Activated CD8-positive, alpha-beta memory T cell treated with anti-CD3 and anti-CD28 coated beads for 36 hours (primary cell): ENCODE measurements around the gene FOXA1. TPM values are rescaled to one million over a fixed set of nuclear protein-coding genes. Genes with fewer than 3 reads are reported as not detected.

Experiments used
- CTCF ChIA-PET: fragments of 350-600 bp; sonication (Branson Sonifier 250); formaldehyde crosslinking; loops from one replicate; lab custom pipeline; 2021; ENCODE audit warnings: antibody characterized with exemption; lab: Charles Lee
- POLR2A ChIA-PET: fragments of 350-600 bp; sonication (Branson Sonifier 250); formaldehyde crosslinking; loops from one replicate; lab custom pipeline; 2021; ENCODE audit warnings: antibody characterized with exemption; lab: Charles Lee
- total RNA-seq, 2 experiments: library from RNA; stranded (reverse); gene quantifications; one replicate each; pipeline ENCODE4 v1.2.3, GENCODE V29; 2021

Gene FOXA1
- total RNA-seq, 2 experiments from 2014 or later: 0.15 TPM; not detected in 1

DNA sequence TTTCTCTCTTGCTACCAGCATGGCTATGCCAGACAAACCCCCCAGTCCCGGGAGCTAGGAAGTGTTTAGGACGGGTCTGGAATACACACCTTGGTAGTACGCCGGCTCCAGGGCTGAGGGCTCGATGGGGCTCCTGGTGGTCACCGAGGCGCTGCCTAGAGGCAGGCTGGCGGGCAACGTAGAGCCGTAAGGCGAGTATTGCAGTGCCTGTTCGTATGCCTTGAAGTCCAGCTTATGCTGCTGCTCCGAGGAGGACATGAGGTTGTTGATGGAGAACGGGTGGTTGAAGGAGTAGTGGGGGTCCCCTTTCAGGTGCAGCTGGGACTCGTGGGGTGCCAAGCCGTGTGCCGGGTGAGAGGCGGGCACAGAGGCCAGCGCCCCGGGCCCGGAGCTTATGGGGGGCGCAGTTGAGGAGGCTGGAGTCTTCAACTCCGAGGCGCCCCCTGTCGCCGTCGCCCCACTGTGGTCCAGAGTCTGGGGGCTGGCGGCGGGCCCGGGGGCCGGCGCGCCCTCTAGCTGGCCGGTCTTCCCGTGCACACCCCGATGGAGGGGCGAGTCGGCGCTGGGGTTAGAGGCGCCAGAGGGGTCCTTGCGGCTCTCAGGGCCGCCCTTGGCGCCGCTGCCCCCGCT, 3.6 kb downstream of the FOXA1 start:
- ChIA-PET CTCF (no interaction called here), POLR2A (no interaction called here)

DNA sequence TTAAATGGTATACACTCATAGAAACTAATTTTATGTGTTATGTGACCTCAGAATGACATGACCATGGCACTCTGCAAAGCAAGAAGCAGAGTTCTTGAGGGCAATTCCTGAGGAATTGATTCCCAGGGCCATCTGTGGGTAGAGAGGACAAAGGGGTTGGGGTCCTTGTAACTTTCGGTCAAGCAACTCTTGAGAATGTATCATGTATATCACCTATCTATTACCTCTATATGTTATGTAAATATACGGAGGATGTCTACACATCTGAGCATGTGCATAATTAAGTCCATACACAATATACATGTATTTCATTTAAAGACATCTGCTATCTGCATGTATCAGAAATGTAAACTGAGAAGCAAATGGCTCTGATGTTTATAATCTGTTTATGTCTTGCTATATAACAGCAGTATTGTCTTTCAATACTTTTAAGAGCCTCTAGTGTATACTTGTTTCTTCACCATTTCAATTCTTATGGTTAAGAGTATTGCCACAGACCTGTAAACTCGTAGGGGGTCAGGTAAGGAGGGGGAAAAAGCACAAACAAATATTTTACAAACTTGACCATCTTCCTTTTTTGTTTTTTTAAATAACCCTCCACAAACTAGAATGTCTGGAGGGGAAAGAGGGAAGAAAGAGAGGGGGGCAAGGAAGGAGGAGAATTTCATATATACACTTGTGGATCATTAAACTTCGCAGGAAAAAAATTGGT, 4.5 kb downstream of the FOXA1 start:
- CTCF ChIA-PET: no interaction called here
- POLR2A ChIA-PET: no interaction called here

DNA sequence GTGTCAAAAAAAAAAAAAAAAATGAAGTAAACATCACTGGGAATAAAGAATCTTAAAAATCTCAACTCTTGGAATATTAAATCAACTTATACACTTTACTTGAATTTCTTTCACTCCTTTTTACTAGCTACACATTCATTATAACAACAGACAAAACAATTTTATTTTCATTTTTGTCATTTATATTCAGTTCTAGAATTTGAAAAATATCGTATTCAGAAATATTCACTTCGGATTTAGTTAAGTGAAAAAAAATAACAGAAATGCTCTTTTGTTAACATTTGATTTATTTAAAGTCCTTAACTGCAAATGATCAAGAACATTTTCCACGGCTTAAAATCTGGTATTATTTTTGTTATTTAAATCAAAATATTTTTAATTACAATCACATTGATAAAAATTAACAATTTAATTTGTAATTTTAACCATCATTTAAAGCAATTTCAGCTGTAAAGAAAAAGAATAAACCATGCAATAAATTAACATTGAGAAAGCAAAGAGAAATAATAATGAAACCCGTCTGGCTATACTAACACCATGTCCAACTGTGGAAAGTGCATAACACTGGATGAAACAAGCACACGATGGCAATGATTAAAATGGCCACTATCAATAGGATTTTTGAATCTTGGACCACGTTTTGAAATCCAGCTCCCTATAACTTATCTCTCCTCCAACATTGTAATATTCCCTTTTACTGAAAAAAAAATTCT, 5.2 kb downstream of the FOXA1 start:
- ChIA-PET POLR2A (no interaction called here), CTCF (no interaction called here)

DNA sequence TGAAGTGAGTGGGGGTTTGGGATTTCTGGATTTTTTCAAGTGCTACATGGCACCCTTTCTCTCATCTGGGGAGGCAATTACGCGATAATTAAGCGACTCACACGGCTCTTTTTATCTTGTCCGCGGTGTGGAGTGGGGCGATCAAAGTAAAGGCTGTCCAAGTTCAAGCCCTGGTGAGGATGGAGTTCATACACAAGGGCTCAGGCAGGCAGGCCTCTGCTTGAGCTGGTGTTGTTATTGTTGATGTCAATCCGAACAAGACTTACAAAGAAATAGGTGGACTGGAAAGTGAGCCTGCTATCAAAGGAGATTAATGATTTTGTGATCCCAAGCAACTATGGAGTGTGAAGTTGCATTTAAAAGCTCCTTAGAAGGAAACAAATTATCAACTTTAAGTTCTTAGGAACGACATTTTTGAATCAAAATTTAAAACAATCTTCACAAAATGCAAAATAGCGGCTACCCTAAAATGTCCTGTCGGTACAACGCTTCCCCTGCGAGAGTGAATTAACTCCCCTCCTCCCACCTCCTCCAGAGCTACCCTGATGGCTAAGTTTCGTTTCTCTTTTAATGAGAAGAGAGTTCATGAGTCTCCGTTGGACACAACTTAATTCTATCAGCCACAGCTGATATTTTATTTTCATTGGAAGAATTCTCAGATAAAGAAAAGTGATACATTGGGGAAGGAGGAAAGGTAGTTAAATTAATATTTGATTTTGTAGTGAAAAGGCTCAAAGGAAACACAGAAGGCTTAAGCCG, 5.9 kb downstream of the FOXA1 start:
- ChIA-PET POLR2A (no interaction called here), CTCF (no interaction called here)

DNA sequence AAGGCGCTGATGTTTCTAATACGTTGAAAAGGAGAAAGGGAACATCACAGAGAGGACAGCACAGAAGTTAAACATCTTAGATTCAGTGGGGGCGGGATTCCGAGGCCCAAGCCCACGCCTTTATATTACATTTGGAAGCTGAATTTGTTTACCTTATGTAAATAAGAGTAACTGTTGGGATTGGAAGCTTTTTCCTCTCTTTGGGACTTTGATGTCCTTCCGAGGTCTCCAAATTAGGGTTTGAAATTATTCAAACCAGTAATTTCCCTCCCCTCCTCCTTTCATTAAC, 6.4 kb downstream of the FOXA1 start:
- ChIA-PET POLR2A (no interaction called here), CTCF (no interaction called here)

DNA sequence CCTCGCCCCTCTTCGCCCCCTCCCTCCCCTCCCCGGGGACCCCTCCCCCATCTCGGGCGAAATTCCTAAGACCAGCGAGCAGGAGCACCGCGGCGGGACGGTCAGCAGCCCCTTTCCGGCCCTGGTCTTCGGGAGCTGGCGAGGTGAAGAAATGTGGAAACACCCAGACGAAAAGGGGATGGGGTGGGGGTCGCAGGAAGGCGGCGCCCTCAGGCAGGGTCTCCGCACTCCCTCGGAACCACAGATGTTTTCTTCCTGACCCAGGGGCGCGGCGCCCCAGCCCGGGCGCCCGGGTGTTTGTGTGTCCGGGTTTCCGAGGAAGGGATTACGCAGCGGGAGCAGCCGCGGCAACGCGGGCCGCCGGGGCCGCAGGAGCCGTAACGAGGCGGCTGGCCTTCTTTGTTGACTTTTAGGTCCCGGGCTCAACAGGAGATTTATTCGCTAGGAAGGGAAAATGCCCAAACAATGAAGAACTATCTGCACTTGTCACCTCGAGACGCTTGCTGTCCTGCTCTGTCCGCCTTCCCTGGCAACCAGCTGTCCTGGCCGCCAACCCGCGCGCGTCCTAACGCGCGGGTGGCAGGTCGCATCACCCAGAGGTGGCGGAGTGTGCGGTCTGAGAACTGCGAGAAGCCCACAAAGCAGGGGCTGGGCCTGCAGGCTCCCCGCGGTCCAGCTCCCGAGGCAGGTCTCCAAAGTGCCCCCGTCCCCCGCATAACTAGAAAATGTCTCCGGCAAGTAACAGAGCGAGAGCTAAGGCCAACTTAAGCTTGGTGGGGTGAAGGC, 7.0 kb downstream of the FOXA1 start:
- CTCF ChIA-PET: interaction anchor here (0.6 kb wide), 1 partner anchor 9 kb away, joined by 3 read pairs; no protein-coding TSS in a partner anchor
- POLR2A ChIA-PET: no interaction called here

DNA sequence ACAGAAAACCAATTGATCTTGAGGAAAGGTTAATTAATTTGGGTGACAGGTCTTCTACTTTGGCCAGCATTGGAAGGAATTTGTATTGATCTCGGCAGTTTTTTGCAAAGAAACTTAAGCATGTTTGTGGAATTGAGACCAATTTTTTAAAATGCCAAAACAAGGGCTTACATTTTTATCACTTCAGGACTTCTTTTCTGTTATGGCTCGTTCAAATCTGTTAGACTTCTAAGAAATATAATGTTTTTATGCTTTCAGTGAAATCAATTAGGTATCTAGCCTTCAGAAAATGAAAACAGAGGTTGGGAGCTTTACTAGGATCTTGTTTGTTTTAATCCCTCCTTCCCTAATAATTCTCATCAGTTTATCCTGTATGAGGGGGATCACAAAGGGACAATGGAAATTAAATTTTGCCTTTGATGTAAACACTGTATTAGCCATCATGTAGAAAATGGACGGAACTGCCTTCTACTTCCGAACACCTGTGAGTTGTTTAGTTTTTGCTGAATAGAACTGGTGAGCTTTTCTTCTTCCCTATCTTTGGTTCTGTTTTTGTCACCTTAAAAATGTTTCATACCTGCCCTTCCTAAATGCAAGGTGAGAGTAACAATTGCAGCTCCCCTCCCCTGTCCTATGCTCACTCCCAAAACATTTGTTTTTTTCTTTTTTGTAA, 7.8 kb downstream of the FOXA1 start:
- POLR2A ChIA-PET: no interaction called here
- CTCF ChIA-PET: interaction anchor here (0.6 kb wide), 1 partner anchor 10 kb away, joined by 3 read pairs; no protein-coding TSS in a partner anchor

DNA sequence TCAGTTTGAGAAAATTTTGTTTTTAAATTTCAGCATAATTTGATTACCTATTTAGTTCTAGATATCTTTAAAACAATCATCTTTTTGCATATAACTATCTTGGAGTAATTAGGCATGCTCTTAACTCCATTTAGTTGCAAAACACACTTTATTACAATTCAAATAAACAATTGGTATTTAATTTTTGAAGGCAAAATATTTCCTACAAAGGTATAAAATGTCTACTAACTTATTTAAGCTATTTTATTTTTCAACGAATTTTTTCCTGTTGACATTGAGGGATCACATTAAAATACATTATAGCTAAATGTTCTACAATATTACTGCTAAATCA, 8.3 kb downstream of the FOXA1 start:
- ChIA-PET CTCF (no interaction called here), POLR2A (no interaction called here)

DNA sequence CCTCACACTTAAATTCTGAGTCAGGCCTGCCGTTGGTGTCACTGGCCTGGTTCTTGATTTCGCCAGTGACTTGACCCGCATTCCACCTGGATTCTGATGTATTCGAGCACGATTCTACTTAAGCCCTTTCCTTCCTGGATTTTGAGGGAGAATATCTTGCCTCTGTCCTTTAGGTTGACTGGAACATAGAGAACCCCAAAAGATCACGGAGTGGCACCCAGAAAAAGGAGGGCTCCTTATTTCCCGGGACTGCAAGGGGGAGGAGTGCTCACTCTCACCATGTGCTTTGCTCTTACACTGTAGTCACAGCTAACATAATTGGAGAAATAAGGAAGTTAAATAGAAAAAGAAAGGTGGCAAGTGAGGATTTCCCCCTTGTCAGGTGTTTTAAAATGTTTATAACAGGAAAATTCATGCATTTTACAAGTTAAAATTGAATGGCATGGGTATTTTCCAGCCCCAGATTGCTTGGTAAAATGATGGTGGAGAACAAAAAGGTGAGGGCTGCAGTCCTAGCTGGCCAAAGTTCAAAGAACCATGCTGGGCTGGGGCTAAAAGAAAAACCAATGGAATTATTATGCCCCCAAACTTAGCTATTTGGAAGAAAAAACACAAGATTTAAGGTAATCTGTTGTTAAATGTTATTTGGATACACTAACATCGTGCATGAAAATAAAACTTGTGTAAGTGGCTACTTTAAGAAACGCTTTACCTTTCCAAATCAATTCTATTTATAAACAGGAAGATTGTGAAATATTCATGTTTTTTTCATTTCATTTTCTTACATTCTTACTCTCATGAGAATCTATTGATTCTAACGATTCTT, 8.9 kb downstream of the FOXA1 start:
- CTCF ChIA-PET: no interaction called here

DNA sequence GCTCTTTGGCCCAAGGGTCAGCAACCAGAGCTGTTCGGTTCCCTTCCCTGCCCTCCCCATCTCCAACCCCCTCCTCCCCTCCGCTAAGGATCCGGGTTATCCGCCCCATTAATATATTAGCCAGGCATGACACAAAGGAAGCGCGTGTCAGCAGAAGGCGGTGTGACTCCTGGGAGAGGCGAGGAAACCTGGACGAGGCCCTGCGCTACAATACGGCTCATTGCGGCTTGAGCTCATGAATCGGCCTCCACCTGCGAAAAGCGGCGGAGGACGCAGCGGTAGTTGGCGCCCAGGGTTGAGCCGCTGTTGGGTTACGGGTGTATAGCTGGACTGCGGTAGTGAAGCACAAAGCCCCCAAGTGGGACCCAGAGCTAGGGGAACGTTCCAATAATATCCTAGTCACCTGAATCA, 9.9 kb downstream of the FOXA1 start:
- CTCF ChIA-PET: no interaction called here
- POLR2A ChIA-PET: no interaction called here

More for the DNA sequence above, 8.9 kb downstream of the FOXA1 start:
- POLR2A ChIA-PET: no interaction called here

DNA sequence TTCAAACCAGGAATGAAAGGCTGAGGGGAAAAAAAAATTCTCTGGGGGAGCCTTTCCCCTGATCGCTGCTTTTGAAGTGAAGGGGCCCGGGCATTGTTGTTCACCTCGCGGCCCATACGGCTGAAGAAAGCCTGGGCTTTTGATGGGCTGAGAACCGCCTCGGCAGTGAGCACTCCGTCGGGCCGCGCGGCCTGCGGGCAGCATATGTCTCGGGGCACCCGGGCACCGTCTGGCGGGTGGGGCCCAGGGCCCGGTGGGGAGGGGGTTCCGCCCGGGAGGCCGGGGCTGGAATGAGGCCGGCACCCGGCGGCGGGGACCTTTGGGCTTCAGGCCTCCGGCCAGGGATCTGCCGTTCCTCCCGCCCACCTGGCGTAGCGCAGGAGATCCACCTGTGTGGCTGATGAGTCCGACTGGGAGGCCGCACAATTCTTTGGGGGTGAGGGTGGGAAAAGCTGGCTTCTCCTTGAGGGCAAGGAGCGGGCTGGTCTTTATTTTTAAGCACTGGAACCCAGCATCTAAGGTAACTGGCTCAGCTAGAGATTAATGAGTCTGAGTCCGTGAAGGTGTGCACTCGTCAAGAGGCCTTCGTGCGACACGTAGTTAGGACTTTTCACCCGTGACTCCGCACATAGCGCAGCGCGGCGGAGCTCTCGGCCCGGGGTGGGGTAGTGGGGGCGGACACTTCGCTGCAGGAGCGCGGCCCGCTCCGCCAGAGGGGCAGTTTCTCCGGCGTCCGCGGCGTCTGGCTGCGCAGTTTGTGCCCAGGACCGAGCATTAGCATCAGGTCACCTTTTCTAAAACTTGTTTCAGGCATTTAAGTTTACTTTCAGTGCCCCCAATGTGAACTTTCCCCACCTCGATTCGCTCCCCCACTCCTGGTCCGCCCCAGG, 10.6 kb downstream of the FOXA1 start:
- POLR2A ChIA-PET: no interaction called here
- CTCF ChIA-PET: no interaction called here

DNA sequence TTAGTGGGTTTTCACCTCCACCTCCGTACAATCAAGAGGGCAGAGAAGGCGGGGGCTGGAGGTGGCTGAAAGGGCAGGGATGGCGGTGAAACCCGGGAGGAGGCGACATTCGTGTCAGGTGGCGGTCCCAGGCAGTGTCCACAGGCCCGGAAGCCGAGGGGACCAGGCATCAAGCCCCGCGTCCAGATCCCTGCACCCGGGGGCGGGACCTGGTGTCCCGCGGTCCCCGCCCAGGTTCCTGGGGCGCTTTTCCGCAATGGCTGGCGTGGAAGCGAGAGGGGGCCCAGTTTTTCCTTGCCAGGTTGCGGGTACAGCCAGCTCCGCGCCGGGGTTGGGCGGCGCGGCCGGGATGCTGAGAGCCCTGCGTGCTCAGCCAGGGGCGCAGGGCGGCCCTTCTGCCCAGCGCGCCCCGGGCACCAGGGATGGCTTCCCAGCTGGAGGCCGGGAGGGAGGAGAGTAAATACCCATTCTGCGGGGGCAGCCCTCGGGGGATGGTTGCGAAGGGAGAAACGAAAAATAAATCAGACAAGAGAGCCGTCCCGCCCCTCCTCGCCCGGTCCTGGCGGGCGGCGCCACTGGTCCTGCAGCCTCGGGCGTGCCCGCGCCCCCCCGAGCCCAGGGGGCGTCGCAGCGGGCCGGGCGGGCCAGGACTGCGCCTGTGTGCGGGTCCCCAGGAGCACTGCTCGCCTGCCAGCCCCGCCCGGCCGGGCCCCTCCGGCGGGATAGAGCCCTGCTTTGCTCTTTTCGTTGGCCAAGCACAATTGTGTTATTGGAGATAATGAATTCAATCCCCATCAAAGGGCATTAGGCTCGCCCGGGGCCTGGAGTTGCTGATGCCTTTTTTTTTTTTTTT, 11.5 kb downstream of the FOXA1 start:
- CTCF ChIA-PET: no interaction called here
- POLR2A ChIA-PET: no interaction called here

DNA sequence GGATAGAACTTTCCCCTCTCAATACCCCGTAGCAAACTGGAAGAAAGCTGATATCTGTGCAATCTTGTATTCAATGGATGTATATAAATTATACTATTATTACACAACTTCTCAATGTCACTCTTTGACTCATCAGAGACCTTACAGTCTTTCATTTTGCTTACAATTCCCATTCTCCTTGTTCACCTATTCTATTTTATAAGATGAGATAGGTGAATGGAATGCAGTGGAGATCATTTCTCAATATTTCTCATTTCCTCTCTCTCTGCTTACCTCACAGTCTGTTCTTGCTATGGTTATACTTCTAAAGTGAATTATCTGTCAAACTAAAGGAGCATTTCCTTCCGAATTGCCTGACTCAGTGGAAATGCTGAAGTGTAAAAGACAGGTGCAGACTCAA, 14.9 kb downstream of the FOXA1 start:
- POLR2A ChIA-PET: no interaction called here
- CTCF ChIA-PET: no interaction called here

DNA sequence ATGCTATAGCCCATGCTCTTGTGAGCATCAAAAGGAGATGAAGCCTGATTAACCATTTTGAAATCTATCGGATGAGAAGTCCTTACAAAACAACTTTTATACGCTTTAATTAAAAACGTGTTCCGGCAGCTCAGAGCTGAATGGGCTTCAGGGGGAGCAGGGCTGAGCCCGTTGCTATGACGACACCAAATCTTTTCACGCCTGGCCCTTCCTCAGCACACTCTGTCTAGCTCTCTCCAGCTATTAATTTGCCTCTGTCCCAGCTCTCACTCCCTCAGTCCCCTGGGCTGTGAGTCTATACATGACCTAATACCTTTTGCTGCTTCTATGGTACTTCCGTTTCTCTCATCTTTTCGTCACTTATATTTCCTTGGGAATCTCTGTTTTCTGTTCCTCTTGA, 15.8 kb downstream of the FOXA1 start:
- ChIA-PET POLR2A (no interaction called here), CTCF (no interaction called here)

DNA sequence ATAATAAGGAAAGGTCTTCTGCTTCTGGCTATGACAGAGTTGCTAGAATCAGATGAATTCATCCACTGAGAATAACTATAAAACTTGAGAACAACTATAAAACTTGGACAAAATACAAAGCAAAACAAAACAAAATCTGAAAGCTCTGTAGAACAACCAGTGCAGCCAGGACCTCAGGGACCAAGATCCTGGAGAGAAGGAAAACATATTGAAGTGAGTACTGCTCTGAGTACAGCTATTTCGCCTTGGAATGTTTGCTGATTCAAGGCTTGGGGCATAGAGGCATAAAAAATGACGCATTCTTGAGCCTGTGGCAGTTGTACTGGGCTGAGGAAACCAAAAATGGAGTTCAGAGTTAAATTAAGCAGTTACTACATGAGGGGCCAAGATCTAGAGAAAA, 21.7 kb downstream of the FOXA1 start:
- ChIA-PET POLR2A (no interaction called here), CTCF (no interaction called here)

DNA sequence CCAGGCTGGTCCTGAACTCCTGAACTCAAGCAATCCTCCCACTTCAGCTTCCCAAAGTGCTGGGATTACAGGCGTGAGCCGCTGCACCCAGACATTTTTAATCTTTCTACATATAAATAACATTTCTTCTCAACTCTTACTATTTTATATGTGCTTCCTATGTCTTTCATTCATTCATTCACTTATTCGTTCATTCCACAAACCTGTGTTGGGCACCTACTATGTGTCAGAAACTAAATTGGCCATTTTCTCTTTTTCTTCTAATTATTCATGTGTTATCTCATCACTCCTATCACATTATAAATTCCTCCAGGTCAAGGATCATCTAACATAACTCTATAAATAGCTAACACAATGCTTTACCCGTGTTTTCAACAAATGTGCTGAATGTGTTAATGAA, 23.7 kb downstream of the FOXA1 start:
- POLR2A ChIA-PET: no interaction called here
- CTCF ChIA-PET: no interaction called here
